H9 (cell line): Measurements from ENCODE around the gene PPIP5K2. TPM values are rescaled to one million over a fixed set of nuclear protein-coding genes. Genes with fewer than 3 reads are reported as not detected.

Experiments
- DNase-seq: peaks from one replicate; pipeline ENCODE4 v3.0.0-alpha.2; 2017
- H2AFZ ChIP-seq: one replicate; pipeline ENCODE4 v1.6.1; 2013; ENCODE audit warnings: mild to moderate bottlenecking, low read length, control low read depth, moderate library complexity
- H2AK5ac ChIP-seq: 2 replicates; pipeline ENCODE4 v1.6.1; 2013; ENCODE audit warnings: low read length, control low read depth, mixed read lengths; ENCODE audit not compliant: insufficient read length
- H2BK120ac ChIP-seq: one replicate; pipeline ENCODE4 v1.6.1; 2013; ENCODE audit warnings: low read depth, mild to moderate bottlenecking, low read length, control low read depth, inconsistent platforms; ENCODE audit not compliant: poor library complexity, severe bottlenecking
- H2BK12ac ChIP-seq: 2 replicates; pipeline ENCODE4 v1.6.1; 2013; ENCODE audit warnings: low read length, control low read depth, mixed read lengths, low read depth; ENCODE audit not compliant: insufficient read length
- H2BK15ac ChIP-seq: 2 replicates; pipeline ENCODE4 v1.6.1; 2013; ENCODE audit warnings: low read depth, low read length, control low read depth
- H2BK20ac ChIP-seq: one replicate; pipeline ENCODE4 v1.6.1; 2013; ENCODE audit warnings: low read depth, mild to moderate bottlenecking, low read length, control low read depth, inconsistent platforms; ENCODE audit not compliant: poor library complexity, severe bottlenecking
- H2BK5ac ChIP-seq: 2 replicates; pipeline ENCODE4 v1.6.1; 2013; ENCODE audit warnings: low read length, control low read depth, mixed read lengths; ENCODE audit not compliant: insufficient read length
- H3K14ac ChIP-seq: 2 replicates; pipeline ENCODE4 v1.6.1; 2013; ENCODE audit warnings: low read length, control low read depth; ENCODE audit not compliant: insufficient read depth
- H3K18ac ChIP-seq: 2 replicates; pipeline ENCODE4 v1.6.1; 2013; ENCODE audit warnings: low read depth, mild to moderate bottlenecking, mixed read lengths, low read length, control low read depth; ENCODE audit not compliant: insufficient read length
- H3K23ac ChIP-seq: 2 replicates; pipeline ENCODE4 v1.6.1; 2013; ENCODE audit warnings: low read length, control low read depth, mixed read lengths, low read depth; ENCODE audit not compliant: insufficient read length
- H3K23me2 ChIP-seq: 2 replicates; pipeline ENCODE4 v1.6.1; 2013; ENCODE audit warnings: low read depth, mild to moderate bottlenecking, mixed read lengths, low read length, control low read depth; ENCODE audit not compliant: insufficient read length, poor library complexity, severe bottlenecking
- H3K27ac ChIP-seq: 2 replicates; pipeline ENCODE4 v1.5.1; 2013; ENCODE audit warnings: low read length, control low read depth, mixed read lengths, low read depth; ENCODE audit not compliant: insufficient read length
- H3K27me3 ChIP-seq: 2 replicates; pipeline ENCODE4 v1.6.1; 2013; ENCODE audit warnings: low read length, control low read depth, inconsistent platforms; ENCODE audit not compliant: insufficient read depth
- H3K4ac ChIP-seq: 2 replicates; pipeline ENCODE4 v1.6.1; 2013; ENCODE audit warnings: low read depth, mild to moderate bottlenecking, control low read depth, inconsistent platforms, low read length, moderate library complexity
- H3K4me1 ChIP-seq: 2 replicates; pipeline ENCODE4 v1.6.1; 2013; ENCODE audit warnings: low read length, control low read depth, inconsistent platforms; ENCODE audit not compliant: insufficient read depth
- H3K4me2 ChIP-seq: 2 replicates; pipeline ENCODE4 v1.6.1; 2013; ENCODE audit warnings: low read length, control low read depth, mixed read lengths; ENCODE audit not compliant: insufficient read length, insufficient read depth
- H3K56ac ChIP-seq: 2 replicates; pipeline ENCODE4 v1.6.1; 2013; ENCODE audit warnings: low read depth, mild to moderate bottlenecking, mixed read lengths, low read length, control low read depth; ENCODE audit not compliant: insufficient read length
- H3K79me1 ChIP-seq: 2 replicates; pipeline ENCODE4 v1.6.1; 2013; ENCODE audit warnings: low read depth, mild to moderate bottlenecking, moderate library complexity, low read length, control low read depth, inconsistent platforms; ENCODE audit not compliant: insufficient read depth, poor library complexity, severe bottlenecking
- H3K79me2 ChIP-seq: 2 replicates; pipeline ENCODE4 v1.6.1; 2013; ENCODE audit warnings: low read length, control low read depth, inconsistent platforms; ENCODE audit not compliant: insufficient read depth
- H3K9ac ChIP-seq: 2 replicates; pipeline ENCODE4 v1.6.1; 2013; ENCODE audit warnings: low read length, control low read depth, mixed read lengths; ENCODE audit not compliant: insufficient read length; ENCODE audit errors: extremely low read depth
- H3K9me3 ChIP-seq: one replicate; pipeline ENCODE4 v1.6.1; 2013; ENCODE audit warnings: low read depth, low read length, inconsistent platforms; ENCODE audit not compliant: control insufficient read depth
- H3T11ph ChIP-seq: one replicate; pipeline ENCODE4 v1.6.1; 2013; ENCODE audit warnings: mild to moderate bottlenecking, low read length, control low read depth, inconsistent platforms
- H4K20me1 ChIP-seq: one replicate; pipeline ENCODE4 v1.6.1; 2013; ENCODE audit not compliant: control insufficient read depth, insufficient read length, insufficient read depth
- H4K5ac ChIP-seq: 2 replicates; pipeline ENCODE4 v1.6.1; 2013; ENCODE audit warnings: low read depth, mild to moderate bottlenecking, mixed read lengths, low read length, control low read depth; ENCODE audit not compliant: insufficient read length
- H4K8ac ChIP-seq: replicated peaks from 2 replicates; pipeline ENCODE4 v1.6.1; 2013; ENCODE audit warnings: low read length, control low read depth, mixed read lengths, low read depth; ENCODE audit not compliant: insufficient read length
- H4K91ac ChIP-seq: 2 replicates; pipeline ENCODE4 v1.6.1; 2013; ENCODE audit warnings: low read depth, mild to moderate bottlenecking, moderate library complexity, mixed read lengths, low read length, control low read depth; ENCODE audit not compliant: insufficient read length
- H3K27ac Mint-ChIP-seq, 3 experiments: 2 replicates in 2 of 3; 3 replicates in 1 of 3; pipeline ENCODE4 v1.8.0; 2020 to 2021; ENCODE audit warnings: mixed read lengths in 3 of 3, mild to moderate bottlenecking in 1 of 3, moderate library complexity in 1 of 3
- H3K27me3 Mint-ChIP-seq: 2 replicates; pipeline ENCODE4 v1.8.0; 2021; ENCODE audit warnings: low read depth, mild to moderate bottlenecking, moderate library complexity, mixed read lengths
- H3K36me3 Mint-ChIP-seq, 3 experiments: 2 replicates in 2 of 3; 3 replicates in 1 of 3; pipeline ENCODE4 v1.8.0; 2020 to 2021; ENCODE audit warnings: low read depth in 3 of 3, mixed read lengths in 3 of 3; ENCODE audit not compliant: insufficient read depth in 1 of 3
- H3K4me1 Mint-ChIP-seq, 2 experiments: 2 replicates each; pipeline ENCODE4 v1.8.0; 2020; ENCODE audit warnings: mixed read lengths in 2 of 2
- H3K4me3 Mint-ChIP-seq, 2 experiments: 2 replicates in 1 of 2; 3 replicates in 1 of 2; pipeline ENCODE4 v1.8.0; 2020 to 2021; ENCODE audit warnings: mild to moderate bottlenecking in 2 of 2, mixed read lengths in 2 of 2, moderate library complexity in 1 of 2
- H3K9me3 Mint-ChIP-seq, 2 experiments: 2 replicates in 1 of 2; 3 replicates in 1 of 2; pipeline ENCODE4 v1.8.0; 2020; ENCODE audit warnings: mild to moderate bottlenecking in 2 of 2, mixed read lengths in 2 of 2, moderate library complexity in 1 of 2
- CTCF ChIP-seq: fragments of 200-600 bp; sonication (generic); conservative IDR thresholded peaks from 3 replicates; pipeline ENCODE4 v1.8.0; 2021; ENCODE audit warnings: antibody characterized with exemption, mild to moderate bottlenecking
- WGBS: extraction: QIAGEN DNeasy Blood & Tissue Kit; methylation state at CpG from one replicate; pipeline ENCODE4 v1.1.7; 2013; ENCODE audit warnings: missing lambda C conversion rate, low lambda C conversion rate, mixed read lengths; ENCODE audit not compliant: insufficient read length; ENCODE audit errors: extremely low coverage; 5-methylcytosine and 5-hydroxymethylcytosine counted together
- total RNA-seq: library from RNA; stranded (reverse); gene quantifications from 2 replicates; pipeline ENCODE4 v1.2.1, GENCODE V29; 2021

PPIP5K2 gene
- total RNA-seq, 1 experiment from 2014 or later, result 43.8 TPM

- no peak for TF ChIP-seq CTCF
- no peak overlapping the region for H3T11ph ChIP-seq
- no peaks in the 10 kb centered on the region for H3K4me1 ChIP-seq
- no peak for DNase-seq
- no peaks in the 10 kb centered on the region for H3K79me2 ChIP-seq
- H4K91ac ChIP-seq, result no peak overlapping the region
- no peak overlapping the region for H4K5ac ChIP-seq
- no peak overlapping the region for H2BK20ac ChIP-seq
- H2AK5ac ChIP-seq, result no peak overlapping the region
- H3K9me3 ChIP-seq, result peaks cover 4% of the 10 kb centered on the region
- H2BK12ac ChIP-seq, result no peak overlapping the region
- H3K27me3 ChIP-seq, result no peaks in the 10 kb centered on the region
- H3K79me1 ChIP-seq, result no peaks in the 10 kb centered on the region
- Mint-ChIP-seq H3K36me3 (peaks cover 10 to 42% (median 24%) of the 10 kb centered on the region in 3 experiments), H3K27me3 (no peaks in the 10 kb centered on the region), H3K4me1 (no peaks in the 10 kb centered on the region), H3K4me3 (no peak overlapping the region), H3K27ac (no peak overlapping the region), H3K9me3 (peaks cover 66 to 74% of the 10 kb centered on the region in 2 experiments)
- H3K4me2 ChIP-seq, result no peak overlapping the region
- no peak overlapping the region for H2BK5ac ChIP-seq
- H4K20me1 ChIP-seq, result no peaks in the 10 kb centered on the region
- no peak overlapping the region for H3K18ac ChIP-seq
- H3K9ac ChIP-seq, result no peak overlapping the region
- no peak overlapping the region for H3K23ac ChIP-seq
- H3K56ac ChIP-seq, result no peak overlapping the region
- H3K14ac ChIP-seq, result no peak overlapping the region
- H2BK15ac ChIP-seq, result no peak overlapping the region
- H3K4ac ChIP-seq, result no peak overlapping the region
- H2AFZ ChIP-seq, result no peak overlapping the region
- no peak overlapping the region for H4K8ac ChIP-seq
- no CpG with 5 or more reads among the region's 4 CpGs for WGBS
- no peak overlapping the region for H3K27ac ChIP-seq
- no peak overlapping the region for H2BK120ac ChIP-seq
- no peaks in the 10 kb centered on the region for H3K23me2 ChIP-seq
Measured at GRCh38 chr5:103075442-103075841, 44.7 kb upstream of the PPIP5K2 start.
